H1 (cell line): ENCODE data around the gene INPP5B. TPM values are rescaled to one million over a fixed set of nuclear protein-coding genes. Genes with fewer than 3 reads are reported as not detected.

Experiments used
- CTCF ChIA-PET: fragments of 300-600 bp; sonication (Branson Sonifier 250); formaldehyde crosslinking; loops from one replicate; lab custom pipeline; 2021; ENCODE audit not compliant: partially characterized antibody; lab: Charles Lee
- POLR2A ChIA-PET: fragments of 300-600 bp; sonication (Branson Sonifier 250); formaldehyde crosslinking; loops from one replicate; lab custom pipeline; 2021; ENCODE audit warnings: inconsistent platforms; ENCODE audit not compliant: partially characterized antibody; lab: Charles Lee
- DNase-seq, 2 experiments: peaks; one replicate each; pipeline versions ENCODE4 v3.0.0 to v3.0.0-alpha.2; 2010 to 2022; ENCODE audit warnings: low spot score in 2 of 2, low read depth in 1 of 2, mixed read lengths in 1 of 2
- FAIRE-seq: peaks from 2 replicates; lab custom pipeline; 2011; peaks lifted over from hg19 to GRCh38; lab: Jason Lieb, UNC
- H2AFZ ChIP-seq: 2 replicates; pipeline ENCODE4 v1.8.1; 2012; ENCODE audit warnings: low read length, inconsistent platforms
- H2AK5ac ChIP-seq: 2 replicates; pipeline ENCODE4 v1.6.1; 2013; ENCODE audit warnings: low read depth, low read length
- H2BK120ac ChIP-seq: replicated peaks from 2 replicates; pipeline ENCODE3; 2013; ENCODE audit warnings: low read depth, low read length, inconsistent platforms
- H2BK12ac ChIP-seq: 2 replicates; pipeline ENCODE4 v1.6.1; 2013; ENCODE audit warnings: low read depth, low read length
- H2BK15ac ChIP-seq: 2 replicates; pipeline ENCODE4 v1.6.1; 2013; ENCODE audit warnings: low read length
- H2BK20ac ChIP-seq: 2 replicates; pipeline ENCODE4 v1.6.1; 2013; ENCODE audit warnings: low read length
- H2BK5ac ChIP-seq: 2 replicates; pipeline ENCODE4 v1.6.1; 2013; ENCODE audit warnings: low read depth, low read length
- H3K14ac ChIP-seq: 2 replicates; pipeline ENCODE4 v1.6.1; 2013; ENCODE audit warnings: inconsistent platforms; ENCODE audit not compliant: insufficient read length
- H3K18ac ChIP-seq: 2 replicates; pipeline ENCODE4 v1.6.1; 2013; ENCODE audit warnings: low read length; ENCODE audit errors: extremely low read depth
- H3K23ac ChIP-seq: 2 replicates; pipeline ENCODE4 v1.6.1; 2013; ENCODE audit warnings: inconsistent platforms; ENCODE audit not compliant: insufficient read length
- H3K23me2 ChIP-seq: 2 replicates; pipeline ENCODE4 v1.6.1; 2013; ENCODE audit warnings: low read depth, low read length
- H3K27ac ChIP-seq: 2 replicates; pipeline ENCODE4 v1.6.1; 2011; ENCODE audit warnings: low read depth, low read length, inconsistent platforms
- H3K27me3 ChIP-seq, 4 experiments: replicated peaks in 1 of 4; 1 replicate in 1 of 4; 2 replicates in 3 of 4; pipeline versions ENCODE4 v1.6.1 to v1.8.1; 2011 to 2013; ENCODE audit warnings: low read length in 3 of 4, mild to moderate bottlenecking in 3 of 4, inconsistent platforms in 2 of 4, mixed read lengths in 2 of 4, moderate library complexity in 1 of 4; ENCODE audit not compliant: control insufficient read depth in 3 of 4, insufficient read depth in 3 of 4; ENCODE audit errors: extremely low read depth in 1 of 4
- H3K36me3 ChIP-seq, 4 experiments: 2 replicates each; pipeline versions ENCODE4 v1.6.1 to v1.8.1; 2011 to 2013; ENCODE audit warnings: mild to moderate bottlenecking in 4 of 4, low read length in 3 of 4, moderate library complexity in 2 of 4, control low read depth in 1 of 4, inconsistent platforms in 1 of 4; ENCODE audit not compliant: insufficient read depth in 4 of 4, control insufficient read depth in 2 of 4
- H3K4ac ChIP-seq: replicated peaks from 2 replicates; pipeline ENCODE3; 2013; ENCODE audit warnings: low read length, low read depth, mixed read lengths, inconsistent platforms; ENCODE audit not compliant: insufficient read length
- H3K4me1 ChIP-seq, 4 experiments: replicated peaks in 1 of 4; 1 replicate in 1 of 4; 2 replicates in 3 of 4; pipeline versions ENCODE4 v1.6.1 to v1.8.1; 2011 to 2013; ENCODE audit warnings: low read length in 3 of 4, inconsistent platforms in 2 of 4, mixed read lengths in 1 of 4; ENCODE audit not compliant: insufficient read depth in 4 of 4, control insufficient read depth in 3 of 4
- H3K4me2 ChIP-seq, 2 experiments: 2 replicates each; pipeline versions ENCODE4 v1.6.1 to v1.8.1; 2011 to 2013; ENCODE audit warnings: low read depth in 2 of 2, low read length in 2 of 2, control low read depth in 1 of 2, inconsistent platforms in 1 of 2, mild to moderate bottlenecking in 1 of 2; ENCODE audit not compliant: insufficient read depth in 1 of 2
- H3K4me3 ChIP-seq, 4 experiments: fragments of 200-600, 300-600 bp in 1 of 4; sonication (generic), shearing (Covaris generic), sonication (Bioruptor Twin) in 1 of 4; 2 replicates each; pipeline versions ENCODE4 v1.5.1 to v1.8.1; 2011 to 2016; ENCODE audit warnings: low read length in 4 of 4, low read depth in 3 of 4, control low read depth in 2 of 4, inconsistent platforms in 2 of 4, mild to moderate bottlenecking in 2 of 4, mixed read lengths in 1 of 4, moderate library complexity in 1 of 4; ENCODE audit not compliant: insufficient read depth in 2 of 4; ENCODE audit errors: extremely low read depth in 1 of 4
- H3K56ac ChIP-seq: replicated peaks from 2 replicates; pipeline ENCODE3; 2013; ENCODE audit warnings: low read depth, mild to moderate bottlenecking, mixed read lengths, low read length, inconsistent platforms; ENCODE audit not compliant: insufficient read length
- H3K79me1 ChIP-seq: 2 replicates; pipeline ENCODE4 v1.6.1; 2013; ENCODE audit warnings: low read depth, low read length, control low read depth
- H3K79me2 ChIP-seq, 2 experiments: 2 replicates each; pipeline versions ENCODE4 v1.6.1 to v1.8.1; 2012 to 2013; ENCODE audit warnings: low read length in 2 of 2, mild to moderate bottlenecking in 2 of 2, inconsistent platforms in 1 of 2; ENCODE audit not compliant: insufficient read depth in 2 of 2, control insufficient read depth in 1 of 2
- H3K9ac ChIP-seq, 4 experiments: replicated peaks in 1 of 4; 1 replicate in 1 of 4; 2 replicates in 3 of 4; pipeline versions ENCODE4 v1.6.1 to v1.8.1; 2011 to 2013; ENCODE audit warnings: low read depth in 3 of 4, low read length in 3 of 4, control low read depth in 2 of 4, mild to moderate bottlenecking in 2 of 4, moderate library complexity in 2 of 4, inconsistent platforms in 1 of 4; ENCODE audit errors: extremely low read depth in 1 of 4
- H3K9me3 ChIP-seq, 2 experiments: 2 replicates each; pipeline versions ENCODE4 v1.6.1 to v1.8.1; 2012 to 2013; ENCODE audit warnings: mild to moderate bottlenecking in 2 of 2, moderate library complexity in 2 of 2, control low read depth in 1 of 2, inconsistent platforms in 1 of 2, low read depth in 1 of 2, low read length in 1 of 2, mixed read lengths in 1 of 2; ENCODE audit not compliant: insufficient read depth in 2 of 2
- H4K20me1 ChIP-seq, 2 experiments: replicated peaks in 1 of 2; 2 replicates each; pipeline versions ENCODE3 to v1.8.1; 2011 to 2013; ENCODE audit warnings: inconsistent platforms in 2 of 2, low read length in 2 of 2, mild to moderate bottlenecking in 1 of 2; ENCODE audit not compliant: insufficient read depth in 2 of 2, control insufficient read depth in 1 of 2
- H4K5ac ChIP-seq: 2 replicates; pipeline ENCODE4 v1.6.1; 2013; ENCODE audit warnings: low read length, low read depth, mixed read lengths, inconsistent platforms; ENCODE audit not compliant: insufficient read length
- H4K8ac ChIP-seq: 2 replicates; pipeline ENCODE4 v1.8.0; 2013; ENCODE audit warnings: mild to moderate bottlenecking, moderate library complexity, low read length, inconsistent platforms; ENCODE audit not compliant: insufficient read depth; ENCODE audit errors: extremely low read depth
- H4K91ac ChIP-seq: replicated peaks from 2 replicates; pipeline ENCODE3; 2013; ENCODE audit warnings: low read length, mixed read lengths, inconsistent platforms; ENCODE audit not compliant: insufficient read length
- CHD1 ChIP-seq: IDR thresholded peaks from 2 replicates; pipeline ENCODE4 v1.6.1; 2012; ENCODE audit warnings: low read depth, low read length, improper control_type of control experiment
- HDAC6 ChIP-seq: IDR thresholded peaks from one replicate; pipeline ENCODE4 v1.7.1; 2012; ENCODE audit warnings: low read depth, mild to moderate bottlenecking, inconsistent platforms, low read length, moderate library complexity
- JUN ChIP-seq: IDR thresholded peaks from 2 replicates; pipeline ENCODE4 v1.6.1; 2011; ENCODE audit warnings: low read depth, mild to moderate bottlenecking, improper control_type of control experiment, low read length
- PHF8 ChIP-seq: fragments of 200-600 bp; sonication (generic); conservative IDR thresholded peaks from 2 replicates; pipeline ENCODE4 v1.7.1; 2012; ENCODE audit warnings: low read depth, mild to moderate bottlenecking, inconsistent platforms, low read length, moderate library complexity
- POLR2AphosphoS5 ChIP-seq: IDR thresholded peaks from 2 replicates; pipeline ENCODE4 v1.6.1; 2011; ENCODE audit warnings: low read depth, low read length
- RBBP5 ChIP-seq: IDR thresholded peaks from 2 replicates; pipeline ENCODE4 v1.7.1; 2012; ENCODE audit warnings: low read depth, mild to moderate bottlenecking, inconsistent platforms, low read length, moderate library complexity, borderline replicate concordance
- RXRA ChIP-seq: IDR thresholded peaks from 2 replicates; pipeline ENCODE4 v1.6.1; 2011; ENCODE audit warnings: low read depth, mild to moderate bottlenecking, low read length, moderate library complexity; ENCODE audit not compliant: insufficient read depth
- SUZ12 ChIP-seq: fragments of 200-600 bp; sonication (generic); IDR thresholded peaks from 2 replicates; pipeline ENCODE4 v1.6.1; 2012; ENCODE audit warnings: mild to moderate bottlenecking, inconsistent platforms, low read length, moderate library complexity, mixed read lengths
- WGBS, 2 experiments: shearing (Covaris generic) in 1 of 2; methylation state at CpG; one replicate each; pipeline versions ENCODE4 v1.1.6 to v1.1.7; 2013 to 2015; ENCODE audit warnings: low lambda C conversion rate in 2 of 2, mixed read lengths in 2 of 2, inconsistent platforms in 1 of 2, low coverage in 1 of 2, missing lambda C conversion rate in 1 of 2; ENCODE audit not compliant: insufficient replicate concordance in 2 of 2, insufficient coverage in 1 of 2, insufficient read length in 1 of 2; ENCODE audit errors: extremely low coverage in 1 of 2, missing lambda C conversion rate in 1 of 2; 5-methylcytosine and 5-hydroxymethylcytosine counted together
- polyA plus RNA-seq, 7 experiments: library from polyadenylated mRNA; depleted of rRNA in 3 of 7; stranded (reverse) in 5 of 7; unstranded in 2 of 7; fragments of >200 nt in 5 of 7; fragments of 200-250 nt in 2 of 7; gene quantifications; 1 replicate in 5 of 7; 2 replicates in 1 of 7; 4 replicates in 1 of 7; pipeline versions ENCODE4 v1.2.1 to v1.2.3, GENCODE V29; 2011 to 2013; ENCODE audit warnings: missing spikeins in 2 of 7, mixed read lengths in 2 of 7
- total RNA-seq: library from RNA; stranded (reverse); fragmentation: NEBNext Ultra II Directional; extraction: Animal tissue kit (Norgen Biotek cat#: 25700); gene quantifications from 2 replicates; pipeline ENCODE4 v1.2.1, GENCODE V29; 2021

Gene INPP5B
- total and polyA plus RNA-seq, 2 of the 8 experiments (the other 6 are each of a cell fraction or from before 2014, with no cell fraction given), result 14.0 to 23.7 TPM

GRCh38 chr1:37958690-37959089, 11.8 kb upstream of the INPP5B start:
- Histone ChIP-seq H4K8ac (no peak overlapping the region), H3K79me2 (no peaks in the 10 kb centered on the region), H2AK5ac (no peak overlapping the region), H3K14ac (no peak overlapping the region), H2BK20ac (no peak overlapping the region), H3K79me1 (0 out of 2 replicates have a peak, but pooled peaks cover 2% of the 10 kb centered on the region), H3K27ac (no peak overlapping the region), H4K91ac (no peak overlapping the region), H3K56ac (no peak overlapping the region), H3K9me3 (no peaks in the 10 kb centered on the region), H3K18ac (no peak overlapping the region), H3K9ac (no peak overlapping the region), H4K20me1 (peaks cover 0 to 3% of the 10 kb centered on the region in 2 experiments), H3K4me1 (no peaks in the 10 kb centered on the region), H2BK12ac (no peak overlapping the region), H3K36me3 (peaks cover 11 to 45% (median 31%) of the 10 kb centered on the region in 4 experiments; a peak in 7 of 8 replicates), H3K23ac (no peak overlapping the region), H2BK5ac (no peak overlapping the region), H3K23me2 (no peaks in the 10 kb centered on the region), H3K27me3 (no peaks in the 10 kb centered on the region), H2BK15ac (no peak overlapping the region), H2AFZ (no peak overlapping the region), H4K5ac (no peak overlapping the region), H2BK120ac (no peak overlapping the region), H3K4me2 (no peak overlapping the region), H3K4ac (no peak overlapping the region), H3K4me3 (no peak overlapping the region)
- no peak for FAIRE-seq
- POLR2A ChIA-PET, result interaction anchor here (2.5 kb wide), 1 partner anchor 10 kb away, joined by 12 read pairs; the partner anchor contains the start of gene INPP5B
- 88% methylated on average over 2 of the region's 2 CpGs; no CpG with 5 or more reads in 1 of the 2 experiments for WGBS, 2 experiments
- CTCF ChIA-PET, result interaction anchor here (0.6 to 1.8 kb wide), 4 partner anchors 17 to 980 kb away, joined by 3 to 6 read pairs (median 5); no protein-coding TSS in a partner anchor
- DNase-seq, result no peak
- no peak for TF ChIP-seq HDAC6
- TF ChIP-seq RBBP5, result no peak
- TF ChIP-seq SUZ12, result no peak
- no peak for TF ChIP-seq CHD1
- TF ChIP-seq JUN, result no peak
- no peak for TF ChIP-seq POLR2AphosphoS5
- TF ChIP-seq RXRA, result no peak
- no peak for TF ChIP-seq PHF8
